ENCODE measurements around the gene PAF1. TPM values are rescaled to one million over a fixed set of nuclear protein-coding genes. Genes with fewer than 3 reads are reported as not detected.

The PAF1 gene
- total RNA-seq, 1 experiment from 2014 or later: 53.5 TPM

GRCh38 chr19:39438270-39438934 lies 47.5 kb upstream of the PAF1 start:
- no peak overlapping the region for H3K27ac ChIP-seq (ENCODE audit: low read depth, low read length)
- H3K4me2 ChIP-seq (ENCODE audit: low read length): no peak overlapping the region
- TF ChIP-seq RAD21 (IDR thresholded peaks at IDR 0.05; ENCODE audit: low read depth) (no peak), YY1 (IDR thresholded peaks at IDR 0.05; ENCODE audit: extremely low read depth, insufficient replicate concordance, low read depth, low read length) (no peak), SIN3A (IDR thresholded peaks at IDR 0.05; ENCODE audit: low read depth) (no peak), POLR2A (IDR thresholded peaks at IDR 0.05; ENCODE audit: borderline replicate concordance, extremely low read depth, insufficient read depth, insufficient read length) (no peak), CBX3 (IDR thresholded peaks at IDR 0.05; ENCODE audit: low read depth) (no peak), CEBPB (IDR thresholded peaks at IDR 0.05; ENCODE audit: low read depth) (peak; percentile 58)
- peaks cover 13% of the 10 kb centered on the region; the same call in 1 of the 2 replicates for H4K20me1 ChIP-seq (ENCODE audit: insufficient read depth)
- CTCF ChIA-PET: interaction anchor here (1.0 kb wide), 1 partner anchor 233 kb away, joined by 4 read pairs; no protein-coding TSS in a partner anchor
- H3K4me1 ChIP-seq (ENCODE audit: control insufficient read depth in 1 of 2, insufficient read depth in 2 of 2, low read length in 2 of 2): peaks cover 12 to 45% of the 10 kb centered on the region in 2 experiments
- DNase-seq (ENCODE audit: low read depth, low spot score) (no peak), ATAC-seq (no peak)
- BruUV-seq (replicated peaks): no TSS peak
- POLR2A ChIA-PET: interaction anchor here (1.2 kb wide), 1 partner anchor 10 kb away, joined by 4 read pairs; no protein-coding TSS in a partner anchor
- peaks cover 15 to 22% of the 10 kb centered on the region in 2 experiments; a peak in 3 of 4 replicates for H3K36me3 ChIP-seq (ENCODE audit: control insufficient read depth in 1 of 2, insufficient read depth in 2 of 2, low read length in 2 of 2)
- H3K9me3 ChIP-seq (ENCODE audit: control insufficient read depth in 1 of 2, insufficient read depth in 1 of 2, low read depth in 1 of 2, low read length in 2 of 2): no peaks in the 10 kb centered on the region; a peak in 1 of 4 replicates
- H3K27me3 ChIP-seq (ENCODE audit: insufficient read depth, low read length): no peaks in the 10 kb centered on the region
- no peak overlapping the region for H3K9ac ChIP-seq (ENCODE audit: low read length)
- intact Hi-C loops (cut with micrococcal nuclease): no loop called here
- peaks cover 24% of the 10 kb centered on the region for H3K79me2 ChIP-seq (ENCODE audit: insufficient read depth, low read length)
- RAD21 ChIA-PET (ENCODE audit: low non-redundant PET in 1 of 2, low total read pairs in 2 of 2, uncharacterized antibody in 2 of 2, unreplicated experiment in 2 of 2): interaction anchor here in 1 of 2 experiments (0.7 kb wide), 1 partner anchor 25 kb away, joined by 3 read pairs; no protein-coding TSS in a partner anchor
- H3K9me2 ChIP-seq (ENCODE audit: insufficient read depth): no peaks in the 10 kb centered on the region
- H2AFZ ChIP-seq (ENCODE audit: low read depth, low read length, poor library complexity, severe bottlenecking): no peak overlapping the region
- no peak overlapping the region for H3K4me3 ChIP-seq (replicated peaks in 1 of 2; ENCODE audit: low read depth in 1 of 2, low read length in 2 of 2)

GRCh38 chr19:39436350-39436716 lies 45.4 kb upstream of the PAF1 start:
- Histone ChIP-seq H3K9me2 (ENCODE audit: insufficient read depth) (no peaks in the 10 kb centered on the region), H2AFZ (ENCODE audit: low read depth, low read length, poor library complexity, severe bottlenecking) (no peak overlapping the region), H3K4me2 (ENCODE audit: low read length) (peak overlapping the region; percentile 92), H3K9me3 (ENCODE audit: control insufficient read depth in 1 of 2, insufficient read depth in 1 of 2, low read depth in 1 of 2, low read length in 2 of 2) (no peaks in the 10 kb centered on the region), H3K4me1 (ENCODE audit: control insufficient read depth in 1 of 2, insufficient read depth in 2 of 2, low read length in 2 of 2) (peaks cover 28 to 66% of the 10 kb centered on the region in 2 experiments), H3K27ac (ENCODE audit: low read depth, low read length) (peak overlapping the region; percentile 84), H3K9ac (ENCODE audit: low read length) (peak overlapping the region; percentile 100), H4K20me1 (ENCODE audit: insufficient read depth) (peaks cover 13% of the 10 kb centered on the region; the same call in 1 of the 2 replicates), H3K4me3 (replicated peaks in 1 of 2; ENCODE audit: low read depth in 1 of 2, low read length in 2 of 2) (peak overlapping the region; percentile 98 to 99), H3K36me3 (ENCODE audit: control insufficient read depth in 1 of 2, insufficient read depth in 2 of 2, low read length in 2 of 2) (peaks cover 26 to 34% of the 10 kb centered on the region in 2 experiments; a peak in 3 of 4 replicates), H3K79me2 (ENCODE audit: insufficient read depth, low read length) (peaks cover 36% of the 10 kb centered on the region), H3K27me3 (ENCODE audit: insufficient read depth, low read length) (no peaks in the 10 kb centered on the region)
- POLR2A ChIA-PET: interaction anchor here (0.6 to 2.6 kb wide), 33 partner anchors 8 to 535 kb away, joined by 3 to 35 read pairs (median 5); partner anchors contain the start of genes EID2, EID2B, MED29 and PAF1
- TSS peak; percentile 99 for BruUV-seq (replicated peaks)
- DNase-seq (ENCODE audit: low read depth, low spot score) (no peak), ATAC-seq (no peak)
- no peak for TF ChIP-seq POLR2AphosphoS5 (IDR thresholded peaks at IDR 0.05; ENCODE audit: low read depth, low read length)
- TF ChIP-seq FOSL1 (IDR thresholded peaks at IDR 0.05; ENCODE audit: low read depth): 0 out of 2 replicates have a peak, but pooled peaks have one; percentile 8
- no peak for TF ChIP-seq EZH2phosphoT487 (IDR thresholded peaks at IDR 0.05; ENCODE audit: borderline replicate concordance)
- TF ChIP-seq CEBPB (IDR thresholded peaks at IDR 0.05; ENCODE audit: low read depth): no peak
- TF ChIP-seq SP1 (IDR thresholded peaks at IDR 0.05; ENCODE audit: low read depth): no peak
- no peak for TF ChIP-seq ZFX (IDR thresholded peaks at IDR 0.05)
- CTCF ChIA-PET: interaction anchor here (0.7 kb wide), 2 partner anchors 45 to 67 kb away, joined by 3 read pairs; partner anchors contain the start of genes MED29 and PAF1
- intact Hi-C loops (cut with micrococcal nuclease): no loop called here
- RAD21 ChIA-PET (ENCODE audit: low non-redundant PET in 1 of 2, low total read pairs in 2 of 2, uncharacterized antibody in 2 of 2, unreplicated experiment in 2 of 2): no interaction called here
